Memory B cell (primary cell): ENCODE measurements around the gene SLC9A9.
"Not testable (repeated sequence)": the region's sequence is repeated elsewhere in the genome, so short reads cannot be mapped to it uniquely, and the experiment has no call there.

ENCODE experiments used
- ATAC-seq: fragments of 150-1000 bp; cut with Tn5 transposase; 2 replicates; pipeline ENCODE4 v1.10.0; 2021; ENCODE audit warnings: low read depth, mild to moderate bottlenecking, moderate library complexity
- DNase-seq, 2 donors: peaks; one replicate each; pipeline ENCODE4 v3.0.0; 2022; ENCODE audit warnings: low spot score in 2 of 2
- H3K27ac Mint-ChIP-seq: one replicate; pipeline ENCODE4 v1.8.0; 2022; ENCODE audit warnings: mild to moderate bottlenecking, moderate library complexity, mixed read lengths
- H3K27me3 Mint-ChIP-seq: one replicate; pipeline ENCODE4 v1.8.0; 2022; ENCODE audit warnings: mixed read lengths
- H3K36me3 Mint-ChIP-seq: one replicate; pipeline ENCODE4 v1.8.0; 2022; ENCODE audit warnings: mild to moderate bottlenecking, mixed read lengths
- H3K4me1 Mint-ChIP-seq: one replicate; pipeline ENCODE4 v1.8.0; 2022; ENCODE audit warnings: mixed read lengths
- H3K4me3 Mint-ChIP-seq: one replicate; pipeline ENCODE4 v1.8.0; 2022; ENCODE audit warnings: mild to moderate bottlenecking, moderate library complexity, mixed read lengths
- H3K9me3 Mint-ChIP-seq: one replicate; pipeline ENCODE4 v1.8.0; 2022; ENCODE audit warnings: mixed read lengths

Gene SLC9A9

GRCh38 chr3:143698682-143699303 lies 149.5 kb downstream of the SLC9A9 start:
- H3K27ac Mint-ChIP-seq: no peak overlapping the region
- H3K27me3 Mint-ChIP-seq: no peaks in the 10 kb centered on the region
- peaks cover 2% of the 10 kb centered on the region for H3K9me3 Mint-ChIP-seq
- no peaks in the 10 kb centered on the region for H3K4me1 Mint-ChIP-seq
- H3K4me3 Mint-ChIP-seq: no peak overlapping the region
- H3K36me3 Mint-ChIP-seq: peaks cover 7% of the 10 kb centered on the region
- DNase-seq: no peak
- no peak for ATAC-seq

- H3K4me1 Mint-ChIP-seq: no peaks in the 10 kb centered on the region
- H3K27me3 Mint-ChIP-seq: no peaks in the 10 kb centered on the region
- H3K9me3 Mint-ChIP-seq: peaks cover 2% of the 10 kb centered on the region
- no peak overlapping the region for H3K27ac Mint-ChIP-seq
- no peak overlapping the region for H3K4me3 Mint-ChIP-seq
- DNase-seq (no peak), ATAC-seq (no peak)
- peaks cover 7% of the 10 kb centered on the region for H3K36me3 Mint-ChIP-seq
These were observed 150.3 kb downstream of the SLC9A9 start for GRCh38 chr3:143697975-143698374.

GRCh38 chr3:143695333-143695732 lies 152.9 kb downstream of the SLC9A9 start:
- not testable (repeated sequence) for H3K36me3 Mint-ChIP-seq, H3K4me3 Mint-ChIP-seq, H3K9me3 Mint-ChIP-seq, H3K27me3 Mint-ChIP-seq, ATAC-seq, H3K4me1 Mint-ChIP-seq, H3K27ac Mint-ChIP-seq, DNase-seq

- Mint-ChIP-seq H3K27ac (no peak overlapping the region), H3K9me3 (no peaks in the 10 kb centered on the region), H3K4me1 (no peaks in the 10 kb centered on the region), H3K4me3 (no peak overlapping the region), H3K36me3 (peaks cover 7% of the 10 kb centered on the region), H3K27me3 (no peaks in the 10 kb centered on the region)
- ATAC-seq (no peak), DNase-seq (no peak)
These were observed 154.8 kb downstream of the SLC9A9 start for GRCh38 chr3:143693506-143693905.

- Mint-ChIP-seq H3K9me3 (no peaks in the 10 kb centered on the region), H3K27ac (no peak overlapping the region), H3K4me1 (no peaks in the 10 kb centered on the region), H3K4me3 (no peak overlapping the region), H3K36me3 (peaks cover 1% of the 10 kb centered on the region), H3K27me3 (no peaks in the 10 kb centered on the region)
- ATAC-seq: no peak
- no peak for DNase-seq
These were observed 161.6 kb downstream of the SLC9A9 start for GRCh38 chr3:143686638-143687197.

- H3K9me3 Mint-ChIP-seq: no peaks in the 10 kb centered on the region
- H3K4me1 Mint-ChIP-seq: no peaks in the 10 kb centered on the region
- no peak overlapping the region for H3K4me3 Mint-ChIP-seq
- no peak overlapping the region for H3K27ac Mint-ChIP-seq
- peaks cover 1% of the 10 kb centered on the region for H3K36me3 Mint-ChIP-seq
- ATAC-seq (no peak), DNase-seq (no peak)
- no peaks in the 10 kb centered on the region for H3K27me3 Mint-ChIP-seq
These were observed 162.8 kb downstream of the SLC9A9 start for GRCh38 chr3:143685491-143685890.

GRCh38 chr3:143677430-143677829 lies 170.8 kb downstream of the SLC9A9 start:
- Mint-ChIP-seq H3K36me3 (no peaks in the 10 kb centered on the region), H3K4me1 (peaks cover 14% of the 10 kb centered on the region), H3K27me3 (no peaks in the 10 kb centered on the region), H3K4me3 (no peak overlapping the region), H3K9me3 (no peaks in the 10 kb centered on the region), H3K27ac (no peak overlapping the region)
- DNase-seq (no peak), ATAC-seq (no peak)

GRCh38 chr3:143676747-143677146 lies 171.5 kb downstream of the SLC9A9 start:
- Mint-ChIP-seq H3K4me3 (no peak overlapping the region), H3K4me1 (peaks cover 18% of the 10 kb centered on the region), H3K27ac (no peak overlapping the region), H3K27me3 (no peaks in the 10 kb centered on the region), H3K36me3 (no peaks in the 10 kb centered on the region), H3K9me3 (no peaks in the 10 kb centered on the region)
- DNase-seq (no peak), ATAC-seq (no peak)

- H3K36me3 Mint-ChIP-seq: no peaks in the 10 kb centered on the region
- no peaks in the 10 kb centered on the region for H3K9me3 Mint-ChIP-seq
- peaks cover 20% of the 10 kb centered on the region for H3K4me1 Mint-ChIP-seq
- H3K27me3 Mint-ChIP-seq: no peaks in the 10 kb centered on the region
- H3K4me3 Mint-ChIP-seq: no peak overlapping the region
- ATAC-seq (no peak), DNase-seq (no peak)
- H3K27ac Mint-ChIP-seq: peak overlapping the region; percentile 50
These were observed 172.2 kb downstream of the SLC9A9 start for GRCh38 chr3:143676021-143676420.

- DNase-seq (peak; percentile 92), ATAC-seq (peak; percentile 89)
- H3K27ac Mint-ChIP-seq: peak overlapping the region; percentile 93
- no peaks in the 10 kb centered on the region for H3K27me3 Mint-ChIP-seq
- no peaks in the 10 kb centered on the region for H3K36me3 Mint-ChIP-seq
- H3K4me3 Mint-ChIP-seq: peak overlapping the region; percentile 63
- no peaks in the 10 kb centered on the region for H3K9me3 Mint-ChIP-seq
- H3K4me1 Mint-ChIP-seq: peaks cover 31% of the 10 kb centered on the region
These were observed 173.9 kb downstream of the SLC9A9 start for GRCh38 chr3:143674100-143674968.

GRCh38 chr3:143672396-143673165 lies 175.7 kb downstream of the SLC9A9 start:
- no peak for DNase-seq
- no peak overlapping the region for H3K4me3 Mint-ChIP-seq
- H3K4me1 Mint-ChIP-seq: peaks cover 36% of the 10 kb centered on the region
- H3K36me3 Mint-ChIP-seq: no peaks in the 10 kb centered on the region
- H3K27me3 Mint-ChIP-seq: no peaks in the 10 kb centered on the region
- no peak for ATAC-seq
- peaks cover 1% of the 10 kb centered on the region for H3K9me3 Mint-ChIP-seq
- H3K27ac Mint-ChIP-seq: peak overlapping the region; percentile 83

GRCh38 chr3:143671626-143672025 lies 176.6 kb downstream of the SLC9A9 start:
- Mint-ChIP-seq H3K9me3 (peaks cover 1% of the 10 kb centered on the region), H3K27ac (peak overlapping the region; percentile 28), H3K4me3 (no peak overlapping the region), H3K27me3 (no peaks in the 10 kb centered on the region), H3K4me1 (peaks cover 37% of the 10 kb centered on the region), H3K36me3 (no peaks in the 10 kb centered on the region)
- ATAC-seq (no peak), DNase-seq (no peak)

GRCh38 chr3:143668924-143669790 lies 179.1 kb downstream of the SLC9A9 start:
- H3K4me1 Mint-ChIP-seq: peaks cover 33% of the 10 kb centered on the region
- DNase-seq: peak in 1 of 2 donors; percentile 4
- H3K9me3 Mint-ChIP-seq: peaks cover 1% of the 10 kb centered on the region
- H3K4me3 Mint-ChIP-seq: peak overlapping the region; percentile 66
- H3K27ac Mint-ChIP-seq: peak overlapping the region; percentile 83
- peaks cover 2% of the 10 kb centered on the region for H3K36me3 Mint-ChIP-seq
- H3K27me3 Mint-ChIP-seq: no peaks in the 10 kb centered on the region
- ATAC-seq: peak; percentile 52
